ENCODE measurements around the gene SVOPL. TPM values are rescaled to one million over a fixed set of nuclear protein-coding genes. Genes with fewer than 3 reads are reported as not detected.

SVOPL gene
- total and polyA plus RNA-seq, 11 donors = 0.15 TPM; not detected in 10

DNA sequence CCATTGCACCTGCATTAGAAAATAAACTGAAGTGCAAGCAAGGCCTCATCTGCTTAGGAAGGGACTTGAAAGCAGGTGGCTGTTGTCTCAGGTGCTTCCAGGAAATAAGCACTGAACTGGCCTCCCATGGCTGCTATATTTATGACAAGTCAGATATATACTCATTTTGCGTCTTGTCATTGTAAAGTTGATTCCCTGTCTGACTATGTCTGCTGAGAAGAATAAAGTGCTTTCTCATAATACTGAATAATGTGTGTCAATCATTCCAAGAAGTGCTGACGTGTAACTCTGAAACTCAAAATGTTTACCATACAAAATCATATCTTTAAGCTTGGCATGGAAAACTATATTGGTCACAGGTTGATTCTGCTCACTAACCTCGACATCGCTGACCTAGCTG, 44.9 kb upstream of the SVOPL start:
- H3K4me1 ChIP-seq = no peaks in the 10 kb centered on the region
- H3K9me3 ChIP-seq = no peaks in the 10 kb centered on the region
- intact Hi-C loops (cut with DNase I) = no loop called here
- WGBS, 4 donors = 84 to 94% (median 91%) methylated on average over 4 of the region's 4 CpGs
- no peak for ATAC-seq
- no peak for DNase-seq
- H3K4me3 ChIP-seq = no peak overlapping the region
- peaks cover 0 to 8% (median 0%) of the 10 kb centered on the region in 9 donors for H3K27me3 ChIP-seq
- TF ChIP-seq POLR2A (IDR thresholded peaks at IDR 0.05) = no peak
- no peaks in the 10 kb centered on the region for H3K36me3 ChIP-seq
- no peak overlapping the region for H3K27ac ChIP-seq

GRCh38 chr7:138745189-138745588, 44.0 kb upstream of the SVOPL start:
- no peak for DNase-seq
- WGBS, 4 donors = 89 to 92% (median 89%) methylated on average over 7 of the region's 7 CpGs
- Histone ChIP-seq H3K4me3 (no peak overlapping the region), H3K27ac (no peak overlapping the region), H3K27me3 (peaks cover 0 to 1% (median 0%) of the 10 kb centered on the region in 9 donors), H3K9me3 (no peaks in the 10 kb centered on the region), H3K4me1 (no peaks in the 10 kb centered on the region), H3K36me3 (no peaks in the 10 kb centered on the region)
- TF ChIP-seq POLR2A (IDR thresholded peaks at IDR 0.05) (no peak), CTCF (IDR thresholded peaks at IDR 0.05) (no peak)
- intact Hi-C loops (cut with DNase I) = no loop called here
- ATAC-seq = no peak

DNA sequence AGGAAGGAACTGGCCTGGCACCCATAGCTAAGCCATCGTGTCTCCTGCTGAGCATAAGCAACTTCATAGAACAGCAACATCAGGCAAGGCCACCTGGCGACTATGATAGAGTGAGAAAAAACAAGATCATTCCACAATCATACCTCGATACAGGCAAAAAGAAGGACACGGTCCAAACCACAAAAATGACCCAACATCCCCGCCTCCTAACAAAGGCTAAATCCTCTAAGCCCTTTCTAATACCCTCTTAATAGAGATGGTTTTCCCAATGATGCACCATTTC, 40.2 kb upstream of the SVOPL start:
- intact Hi-C loops (cut with DNase I) = loop anchor here in 1 of 10 donors (2.0 kb wide), 1 partner anchor 581 kb away; no protein-coding TSS in a partner anchor
- Histone ChIP-seq H3K4me1 (no peaks in the 10 kb centered on the region), H3K4me3 (no peak overlapping the region), H3K9me3 (no peaks in the 10 kb centered on the region), H3K27me3 (no peaks in the 10 kb centered on the region), H3K36me3 (no peaks in the 10 kb centered on the region), H3K27ac (no peak overlapping the region)
- ATAC-seq (no peak), DNase-seq (no peak)
- 85 to 94% (median 89%) methylated on average over 5 of the region's 5 CpGs for WGBS, 4 donors
- TF ChIP-seq POLR2A (IDR thresholded peaks at IDR 0.05) (no peak), CTCF (IDR thresholded peaks at IDR 0.05) (no peak)

- DNase-seq = no peak
- TF ChIP-seq POLR2A (IDR thresholded peaks at IDR 0.05) = no peak
- TF ChIP-seq CTCF (IDR thresholded peaks at IDR 0.05) = no peak
- no peak overlapping the region for H3K4me3 ChIP-seq
- no peaks in the 10 kb centered on the region for H3K9me3 ChIP-seq
- 67 to 100% (median 94%) methylated on average over 1 of the region's 1 CpG for WGBS, 4 donors
- H3K27me3 ChIP-seq = no peaks in the 10 kb centered on the region
- intact Hi-C loops (cut with DNase I) = loop anchor here in 8 of 10 donors (2.0 to 10.0 kb wide), 10 partner anchors 278 to 845 kb away; partner anchors contain the start of genes TRIM24 (in 2 of the 8) and CREB3L2 (in 1 of the 8)
- H3K4me1 ChIP-seq = no peaks in the 10 kb centered on the region
- no peak for ATAC-seq
- no peak overlapping the region for H3K27ac ChIP-seq
- H3K36me3 ChIP-seq = no peaks in the 10 kb centered on the region
Measured at GRCh38 chr7:138739859-138740258, 38.7 kb upstream of the SVOPL start.

Measured in heart left ventricle (tissue), 16 donors.